H9 (cell line): ENCODE results near the gene AHNAK. TPM values are rescaled to one million over a fixed set of nuclear protein-coding genes. Genes with fewer than 3 reads are reported as not detected.

ENCODE experiments used
- DNase-seq: peaks from one replicate; pipeline ENCODE4 v3.0.0-alpha.2; 2017
- H2AFZ ChIP-seq: one replicate; pipeline ENCODE4 v1.6.1; 2013; ENCODE audit warnings: mild to moderate bottlenecking, low read length, control low read depth, moderate library complexity
- H2AK5ac ChIP-seq: 2 replicates; pipeline ENCODE4 v1.6.1; 2013; ENCODE audit warnings: low read length, control low read depth, mixed read lengths; ENCODE audit not compliant: insufficient read length
- H2BK120ac ChIP-seq: one replicate; pipeline ENCODE4 v1.6.1; 2013; ENCODE audit warnings: low read depth, mild to moderate bottlenecking, low read length, control low read depth, inconsistent platforms; ENCODE audit not compliant: poor library complexity, severe bottlenecking
- H2BK12ac ChIP-seq: 2 replicates; pipeline ENCODE4 v1.6.1; 2013; ENCODE audit warnings: low read length, control low read depth, mixed read lengths, low read depth; ENCODE audit not compliant: insufficient read length
- H2BK15ac ChIP-seq: 2 replicates; pipeline ENCODE4 v1.6.1; 2013; ENCODE audit warnings: low read depth, low read length, control low read depth
- H2BK20ac ChIP-seq: one replicate; pipeline ENCODE4 v1.6.1; 2013; ENCODE audit warnings: low read depth, mild to moderate bottlenecking, low read length, control low read depth, inconsistent platforms; ENCODE audit not compliant: poor library complexity, severe bottlenecking
- H2BK5ac ChIP-seq: 2 replicates; pipeline ENCODE4 v1.6.1; 2013; ENCODE audit warnings: low read length, control low read depth, mixed read lengths; ENCODE audit not compliant: insufficient read length
- H3K14ac ChIP-seq: 2 replicates; pipeline ENCODE4 v1.6.1; 2013; ENCODE audit warnings: low read length, control low read depth; ENCODE audit not compliant: insufficient read depth
- H3K18ac ChIP-seq: 2 replicates; pipeline ENCODE4 v1.6.1; 2013; ENCODE audit warnings: low read depth, mild to moderate bottlenecking, mixed read lengths, low read length, control low read depth; ENCODE audit not compliant: insufficient read length
- H3K23ac ChIP-seq: 2 replicates; pipeline ENCODE4 v1.6.1; 2013; ENCODE audit warnings: low read length, control low read depth, mixed read lengths, low read depth; ENCODE audit not compliant: insufficient read length
- H3K23me2 ChIP-seq: 2 replicates; pipeline ENCODE4 v1.6.1; 2013; ENCODE audit warnings: low read depth, mild to moderate bottlenecking, mixed read lengths, low read length, control low read depth; ENCODE audit not compliant: insufficient read length, poor library complexity, severe bottlenecking
- H3K27ac ChIP-seq: 2 replicates; pipeline ENCODE4 v1.5.1; 2013; ENCODE audit warnings: low read length, control low read depth, mixed read lengths, low read depth; ENCODE audit not compliant: insufficient read length
- H3K27me3 ChIP-seq: 2 replicates; pipeline ENCODE4 v1.6.1; 2013; ENCODE audit warnings: low read length, control low read depth, inconsistent platforms; ENCODE audit not compliant: insufficient read depth
- H3K4ac ChIP-seq: 2 replicates; pipeline ENCODE4 v1.6.1; 2013; ENCODE audit warnings: low read depth, mild to moderate bottlenecking, control low read depth, inconsistent platforms, low read length, moderate library complexity
- H3K4me1 ChIP-seq: 2 replicates; pipeline ENCODE4 v1.6.1; 2013; ENCODE audit warnings: low read length, control low read depth, inconsistent platforms; ENCODE audit not compliant: insufficient read depth
- H3K4me2 ChIP-seq: 2 replicates; pipeline ENCODE4 v1.6.1; 2013; ENCODE audit warnings: low read length, control low read depth, mixed read lengths; ENCODE audit not compliant: insufficient read length, insufficient read depth
- H3K56ac ChIP-seq: 2 replicates; pipeline ENCODE4 v1.6.1; 2013; ENCODE audit warnings: low read depth, mild to moderate bottlenecking, mixed read lengths, low read length, control low read depth; ENCODE audit not compliant: insufficient read length
- H3K79me1 ChIP-seq: 2 replicates; pipeline ENCODE4 v1.6.1; 2013; ENCODE audit warnings: low read depth, mild to moderate bottlenecking, moderate library complexity, low read length, control low read depth, inconsistent platforms; ENCODE audit not compliant: insufficient read depth, poor library complexity, severe bottlenecking
- H3K79me2 ChIP-seq: 2 replicates; pipeline ENCODE4 v1.6.1; 2013; ENCODE audit warnings: low read length, control low read depth, inconsistent platforms; ENCODE audit not compliant: insufficient read depth
- H3K9ac ChIP-seq: 2 replicates; pipeline ENCODE4 v1.6.1; 2013; ENCODE audit warnings: low read length, control low read depth, mixed read lengths; ENCODE audit not compliant: insufficient read length; ENCODE audit errors: extremely low read depth
- H3K9me3 ChIP-seq: one replicate; pipeline ENCODE4 v1.6.1; 2013; ENCODE audit warnings: low read depth, low read length, inconsistent platforms; ENCODE audit not compliant: control insufficient read depth
- H3T11ph ChIP-seq: one replicate; pipeline ENCODE4 v1.6.1; 2013; ENCODE audit warnings: mild to moderate bottlenecking, low read length, control low read depth, inconsistent platforms
- H4K20me1 ChIP-seq: one replicate; pipeline ENCODE4 v1.6.1; 2013; ENCODE audit not compliant: control insufficient read depth, insufficient read length, insufficient read depth
- H4K5ac ChIP-seq: 2 replicates; pipeline ENCODE4 v1.6.1; 2013; ENCODE audit warnings: low read depth, mild to moderate bottlenecking, mixed read lengths, low read length, control low read depth; ENCODE audit not compliant: insufficient read length
- H4K8ac ChIP-seq: replicated peaks from 2 replicates; pipeline ENCODE4 v1.6.1; 2013; ENCODE audit warnings: low read length, control low read depth, mixed read lengths, low read depth; ENCODE audit not compliant: insufficient read length
- H4K91ac ChIP-seq: 2 replicates; pipeline ENCODE4 v1.6.1; 2013; ENCODE audit warnings: low read depth, mild to moderate bottlenecking, moderate library complexity, mixed read lengths, low read length, control low read depth; ENCODE audit not compliant: insufficient read length
- H3K27ac Mint-ChIP-seq, 3 experiments: 2 replicates in 2 of 3; 3 replicates in 1 of 3; pipeline ENCODE4 v1.8.0; 2020 to 2021; ENCODE audit warnings: mixed read lengths in 3 of 3, mild to moderate bottlenecking in 1 of 3, moderate library complexity in 1 of 3
- H3K27me3 Mint-ChIP-seq: 2 replicates; pipeline ENCODE4 v1.8.0; 2021; ENCODE audit warnings: low read depth, mild to moderate bottlenecking, moderate library complexity, mixed read lengths
- H3K36me3 Mint-ChIP-seq, 3 experiments: 2 replicates in 2 of 3; 3 replicates in 1 of 3; pipeline ENCODE4 v1.8.0; 2020 to 2021; ENCODE audit warnings: low read depth in 3 of 3, mixed read lengths in 3 of 3; ENCODE audit not compliant: insufficient read depth in 1 of 3
- H3K4me1 Mint-ChIP-seq, 2 experiments: 2 replicates each; pipeline ENCODE4 v1.8.0; 2020; ENCODE audit warnings: mixed read lengths in 2 of 2
- H3K4me3 Mint-ChIP-seq, 2 experiments: 2 replicates in 1 of 2; 3 replicates in 1 of 2; pipeline ENCODE4 v1.8.0; 2020 to 2021; ENCODE audit warnings: mild to moderate bottlenecking in 2 of 2, mixed read lengths in 2 of 2, moderate library complexity in 1 of 2
- H3K9me3 Mint-ChIP-seq, 2 experiments: 2 replicates in 1 of 2; 3 replicates in 1 of 2; pipeline ENCODE4 v1.8.0; 2020; ENCODE audit warnings: mild to moderate bottlenecking in 2 of 2, mixed read lengths in 2 of 2, moderate library complexity in 1 of 2
- WGBS: extraction: QIAGEN DNeasy Blood & Tissue Kit; methylation state at CpG from one replicate; pipeline ENCODE4 v1.1.7; 2013; ENCODE audit warnings: missing lambda C conversion rate, low lambda C conversion rate, mixed read lengths; ENCODE audit not compliant: insufficient read length; ENCODE audit errors: extremely low coverage; 5-methylcytosine and 5-hydroxymethylcytosine counted together
- total RNA-seq: library from RNA; stranded (reverse); gene quantifications from 2 replicates; pipeline ENCODE4 v1.2.1, GENCODE V29; 2021
- TF ChIP-seq, protein P1 (sequence below): fragments of 200-600 bp; sonication (generic); conservative IDR thresholded peaks from 3 replicates; pipeline ENCODE4 v1.8.0; 2021; ENCODE audit warnings: antibody characterized with exemption, mild to moderate bottlenecking

The AHNAK gene
- total RNA-seq, 1 experiment from 2014 or later = 15.2 TPM

DNA sequence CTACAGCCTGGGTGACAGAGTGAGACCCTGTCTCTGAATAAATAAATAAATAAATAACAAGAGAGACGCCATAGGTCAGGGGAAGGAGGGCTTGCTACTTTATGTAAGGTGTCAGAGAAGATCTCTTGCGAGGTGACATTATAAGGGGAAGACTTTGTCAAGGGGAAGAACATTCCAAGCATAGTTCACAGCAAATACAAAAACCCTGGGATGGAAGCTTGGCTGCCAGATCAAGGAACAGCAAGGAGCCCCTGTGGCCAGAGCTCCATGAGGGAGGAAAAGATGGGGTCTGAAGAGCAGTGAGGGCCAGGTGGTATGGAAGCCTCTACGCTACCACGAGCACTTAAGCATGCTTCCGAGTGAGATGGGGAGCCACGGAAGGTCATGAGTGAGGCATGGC lies 62.3 kb downstream of the AHNAK start:
- no peak overlapping the region for H3K27ac ChIP-seq
- H3K9me3 ChIP-seq = no peaks in the 10 kb centered on the region
- no peaks in the 10 kb centered on the region for H4K20me1 ChIP-seq
- H2BK5ac ChIP-seq = no peak overlapping the region
- no peaks in the 10 kb centered on the region for H3K4me1 ChIP-seq
- no peak overlapping the region for H4K91ac ChIP-seq
- H3K4me3 Mint-ChIP-seq = no peak overlapping the region
- H3K4me1 Mint-ChIP-seq = peaks cover 2 to 12% of the 10 kb centered on the region in 2 experiments
- H3K27me3 ChIP-seq = no peaks in the 10 kb centered on the region
- H2AFZ ChIP-seq = no peak overlapping the region
- no peak overlapping the region for H2BK120ac ChIP-seq
- no peak overlapping the region for H2AK5ac ChIP-seq
- no peak overlapping the region for H4K5ac ChIP-seq
- H3K36me3 Mint-ChIP-seq = no peaks in the 10 kb centered on the region
- no peaks in the 10 kb centered on the region for H3K79me1 ChIP-seq
- TF ChIP-seq, protein P1, sequence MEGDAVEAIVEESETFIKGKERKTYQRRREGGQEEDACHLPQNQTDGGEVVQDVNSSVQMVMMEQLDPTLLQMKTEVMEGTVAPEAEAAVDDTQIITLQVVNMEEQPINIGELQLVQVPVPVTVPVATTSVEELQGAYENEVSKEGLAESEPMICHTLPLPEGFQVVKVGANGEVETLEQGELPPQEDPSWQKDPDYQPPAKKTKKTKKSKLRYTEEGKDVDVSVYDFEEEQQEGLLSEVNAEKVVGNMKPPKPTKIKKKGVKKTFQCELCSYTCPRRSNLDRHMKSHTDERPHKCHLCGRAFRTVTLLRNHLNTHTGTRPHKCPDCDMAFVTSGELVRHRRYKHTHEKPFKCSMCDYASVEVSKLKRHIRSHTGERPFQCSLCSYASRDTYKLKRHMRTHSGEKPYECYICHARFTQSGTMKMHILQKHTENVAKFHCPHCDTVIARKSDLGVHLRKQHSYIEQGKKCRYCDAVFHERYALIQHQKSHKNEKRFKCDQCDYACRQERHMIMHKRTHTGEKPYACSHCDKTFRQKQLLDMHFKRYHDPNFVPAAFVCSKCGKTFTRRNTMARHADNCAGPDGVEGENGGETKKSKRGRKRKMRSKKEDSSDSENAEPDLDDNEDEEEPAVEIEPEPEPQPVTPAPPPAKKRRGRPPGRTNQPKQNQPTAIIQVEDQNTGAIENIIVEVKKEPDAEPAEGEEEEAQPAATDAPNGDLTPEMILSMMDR = no peak
- no peaks in the 10 kb centered on the region; a peak in 1 of 5 replicates for H3K9me3 Mint-ChIP-seq
- H2BK12ac ChIP-seq = no peak overlapping the region
- peak overlapping the region in 2 of 3 experiments; percentile 42 to 46; a peak in 3 of 7 replicates for H3K27ac Mint-ChIP-seq
- no peak overlapping the region for H3T11ph ChIP-seq
- no peaks in the 10 kb centered on the region; the same call in 1 of the 2 replicates for H3K27me3 Mint-ChIP-seq
- no peak overlapping the region for H3K14ac ChIP-seq
- H3K23me2 ChIP-seq = no peaks in the 10 kb centered on the region
- no CpG with 5 or more reads among the region's 6 CpGs for WGBS
- DNase-seq = no peak
- H3K9ac ChIP-seq = no peak overlapping the region
- no peak overlapping the region for H2BK20ac ChIP-seq
- H3K56ac ChIP-seq = no peak overlapping the region
- H3K79me2 ChIP-seq = no peaks in the 10 kb centered on the region
- no peak overlapping the region for H2BK15ac ChIP-seq
- H3K23ac ChIP-seq = no peak overlapping the region
- no peak overlapping the region for H3K4ac ChIP-seq
- no peak overlapping the region for H3K18ac ChIP-seq
- no peak overlapping the region for H3K4me2 ChIP-seq
- H4K8ac ChIP-seq = no peak overlapping the region
